A673 (cell line): Measurements from ENCODE around the gene PCCA. TPM values are rescaled to one million over a fixed set of nuclear protein-coding genes. Genes with fewer than 3 reads are reported as not detected.

Experiments used
- BruUV-seq: library from RNA; stranded (reverse); fragments of 400-500 nt; replicated peaks from 2 replicates; lab custom pipeline; 2021; lab: Mats Ljungman, UMichigan
- CTCF ChIA-PET: fragments of 300-600 bp; sonication (Branson Sonifier 250); formaldehyde crosslinking; loops from one replicate; lab custom pipeline; 2022; ENCODE audit warnings: antibody characterized with exemption; lab: Charles Lee
- POLR2A ChIA-PET: fragments of 300-600 bp; sonication (Branson Sonifier 250); formaldehyde crosslinking; loops from one replicate; lab custom pipeline; 2022; ENCODE audit warnings: antibody characterized with exemption; ENCODE audit not compliant: low non-redundant PET; lab: Charles Lee
- DNase-seq: peaks from one replicate; pipeline ENCODE4 v3.0.0-alpha.2; 2015; ENCODE audit warnings: low spot score
- H3K27ac ChIP-seq: fragments of 200-600 bp; sonication (generic); 2 replicates; pipeline ENCODE4 v1.5.1; 2016; ENCODE audit warnings: mixed run types, low read depth, mild to moderate bottlenecking, mixed read lengths, antibody characterized with exemption, low read length; ENCODE audit not compliant: poor library complexity, severe bottlenecking
- H3K27me3 ChIP-seq: fragments of 200-600 bp; sonication (generic); replicated peaks from 2 replicates; pipeline ENCODE4 v1.6.1; 2017; ENCODE audit warnings: mixed run types, low read depth, mild to moderate bottlenecking, mixed read lengths, antibody characterized with exemption, low read length; ENCODE audit not compliant: insufficient read depth, poor library complexity
- H3K36me3 ChIP-seq: fragments of 200-600 bp; sonication (generic); 2 replicates; pipeline ENCODE4 v1.6.1; 2016; ENCODE audit warnings: mixed run types, mild to moderate bottlenecking, mixed read lengths, antibody characterized with exemption, low read length; ENCODE audit not compliant: insufficient read depth, poor library complexity, severe bottlenecking
- H3K4me1 ChIP-seq: fragments of 200-600 bp; sonication (generic); 2 replicates; pipeline ENCODE4 v1.6.1; 2017; ENCODE audit warnings: mixed run types, mild to moderate bottlenecking, mixed read lengths, antibody characterized with exemption, low read length; ENCODE audit not compliant: insufficient read depth, poor library complexity, severe bottlenecking
- H3K4me3 ChIP-seq: fragments of 200-600 bp; sonication (generic); 2 replicates; pipeline ENCODE4 v1.5.1; 2016; ENCODE audit warnings: low read depth, mixed run types, mild to moderate bottlenecking, mixed read lengths, low read length; ENCODE audit not compliant: poor library complexity, severe bottlenecking
- H3K9me3 ChIP-seq: fragments of 200-600 bp; sonication (generic); 2 replicates; pipeline ENCODE4 v1.6.1; 2016; ENCODE audit warnings: mixed run types, low read depth, mild to moderate bottlenecking, mixed read lengths, antibody characterized with exemption, low read length; ENCODE audit not compliant: poor library complexity, severe bottlenecking
- EZH2 ChIP-seq: fragments of 200-600 bp; sonication (generic); IDR thresholded peaks from 2 replicates; pipeline ENCODE4 v1.6.1; 2017; ENCODE audit warnings: borderline replicate concordance, low read depth, mild to moderate bottlenecking, mixed read lengths, antibody characterized with exemption, low read length; ENCODE audit not compliant: poor library complexity, severe bottlenecking
- intact Hi-C: fragments of 100-400 bp; cut with micrococcal nuclease; formaldehyde crosslinking; loops from one replicate; pipeline ENCODE4 v1.10.0; 2022; ENCODE audit not compliant: unreplicated experiment
- total RNA-seq: library from RNA; stranded (reverse); gene quantifications from 2 replicates; pipeline ENCODE4 v1.2.3, GENCODE V29; 2021
- TF ChIP-seq, protein P1 (sequence below): fragments of 300-800, 200-600 bp; sonication (generic); conservative IDR thresholded peaks from 2 replicates; pipeline ENCODE4 v1.5.1; 2017; ENCODE audit warnings: low read depth, mild to moderate bottlenecking, antibody characterized with exemption, low read length, moderate library complexity, mixed read lengths

PCCA gene
- total RNA-seq, 1 experiment from 2014 or later: 93.0 TPM

DNA sequence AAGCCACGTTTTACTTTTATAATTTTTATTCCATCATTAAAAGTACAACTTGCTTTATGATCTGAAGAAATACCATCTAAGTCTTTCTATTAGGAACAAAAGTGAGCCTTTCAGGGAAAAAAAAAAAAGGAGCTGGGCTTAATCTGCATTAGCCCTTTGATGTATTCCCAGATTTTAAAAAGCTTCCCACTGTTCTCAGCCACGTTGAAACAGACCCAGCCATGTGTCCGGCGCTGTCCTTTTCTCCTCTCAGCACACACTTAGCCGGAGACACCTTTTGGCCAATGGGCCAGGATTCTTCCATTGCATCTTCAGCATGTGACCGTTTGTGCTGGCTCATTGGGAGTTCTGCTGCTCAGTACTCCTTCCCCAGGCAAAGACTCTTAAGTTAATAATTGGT is 394.2 kb downstream of the PCCA start:
- POLR2A ChIA-PET: interaction anchor here (0.6 kb wide), 1 partner anchor 185 kb away, joined by 3 read pairs; no protein-coding TSS in a partner anchor
- Histone ChIP-seq H3K4me3 (no peak overlapping the region), H3K9me3 (no peaks in the 10 kb centered on the region), H3K36me3 (no peaks in the 10 kb centered on the region), H3K27me3 (no peaks in the 10 kb centered on the region), H3K27ac (no peak overlapping the region), H3K4me1 (peaks cover 15% of the 10 kb centered on the region)
- CTCF ChIA-PET: no interaction called here
- intact Hi-C loops: no loop called here
- no peak for TF ChIP-seq EZH2
- TF ChIP-seq, protein P1, sequence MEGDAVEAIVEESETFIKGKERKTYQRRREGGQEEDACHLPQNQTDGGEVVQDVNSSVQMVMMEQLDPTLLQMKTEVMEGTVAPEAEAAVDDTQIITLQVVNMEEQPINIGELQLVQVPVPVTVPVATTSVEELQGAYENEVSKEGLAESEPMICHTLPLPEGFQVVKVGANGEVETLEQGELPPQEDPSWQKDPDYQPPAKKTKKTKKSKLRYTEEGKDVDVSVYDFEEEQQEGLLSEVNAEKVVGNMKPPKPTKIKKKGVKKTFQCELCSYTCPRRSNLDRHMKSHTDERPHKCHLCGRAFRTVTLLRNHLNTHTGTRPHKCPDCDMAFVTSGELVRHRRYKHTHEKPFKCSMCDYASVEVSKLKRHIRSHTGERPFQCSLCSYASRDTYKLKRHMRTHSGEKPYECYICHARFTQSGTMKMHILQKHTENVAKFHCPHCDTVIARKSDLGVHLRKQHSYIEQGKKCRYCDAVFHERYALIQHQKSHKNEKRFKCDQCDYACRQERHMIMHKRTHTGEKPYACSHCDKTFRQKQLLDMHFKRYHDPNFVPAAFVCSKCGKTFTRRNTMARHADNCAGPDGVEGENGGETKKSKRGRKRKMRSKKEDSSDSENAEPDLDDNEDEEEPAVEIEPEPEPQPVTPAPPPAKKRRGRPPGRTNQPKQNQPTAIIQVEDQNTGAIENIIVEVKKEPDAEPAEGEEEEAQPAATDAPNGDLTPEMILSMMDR: no peak
- no TSS peak for BruUV-seq
- DNase-seq: no peak

DNA sequence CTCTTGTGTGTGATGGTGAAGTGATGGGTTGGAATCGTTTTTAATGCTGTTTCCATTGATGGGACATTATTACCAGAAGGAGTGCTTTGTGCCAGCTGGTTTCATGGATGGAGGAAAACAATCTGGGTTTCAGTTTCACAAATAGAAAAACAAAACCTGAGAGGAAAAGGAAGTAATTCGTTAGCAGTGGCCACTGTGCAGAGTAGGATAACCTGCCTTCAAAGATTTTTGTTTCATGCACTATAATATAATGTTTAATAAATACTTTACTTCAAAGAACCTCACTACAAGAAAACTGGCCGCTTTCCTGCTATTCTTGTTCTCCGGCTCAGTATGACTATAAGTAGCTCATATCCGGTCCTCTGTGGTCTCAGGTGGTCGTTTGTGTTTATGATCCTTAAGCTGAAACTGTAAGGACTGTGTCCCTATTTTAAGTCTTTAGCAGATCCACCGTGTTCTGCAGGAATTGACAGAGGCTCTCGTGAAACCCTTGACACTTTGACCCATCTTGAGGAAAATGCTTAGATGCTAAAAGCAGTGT is 395.0 kb downstream of the PCCA start:
- DNase-seq: no peak
- TF ChIP-seq, protein P1: no peak
- no peak for TF ChIP-seq EZH2
- Histone ChIP-seq H3K9me3 (no peaks in the 10 kb centered on the region), H3K36me3 (no peaks in the 10 kb centered on the region), H3K4me1 (peaks cover 15% of the 10 kb centered on the region), H3K4me3 (no peak overlapping the region), H3K27me3 (no peaks in the 10 kb centered on the region), H3K27ac (no peak overlapping the region)
- intact Hi-C loops: no loop called here
- POLR2A ChIA-PET: interaction anchor here (0.6 kb wide), 1 partner anchor 185 kb away, joined by 3 read pairs; no protein-coding TSS in a partner anchor
- no TSS peak for BruUV-seq
- CTCF ChIA-PET: no interaction called here

DNA sequence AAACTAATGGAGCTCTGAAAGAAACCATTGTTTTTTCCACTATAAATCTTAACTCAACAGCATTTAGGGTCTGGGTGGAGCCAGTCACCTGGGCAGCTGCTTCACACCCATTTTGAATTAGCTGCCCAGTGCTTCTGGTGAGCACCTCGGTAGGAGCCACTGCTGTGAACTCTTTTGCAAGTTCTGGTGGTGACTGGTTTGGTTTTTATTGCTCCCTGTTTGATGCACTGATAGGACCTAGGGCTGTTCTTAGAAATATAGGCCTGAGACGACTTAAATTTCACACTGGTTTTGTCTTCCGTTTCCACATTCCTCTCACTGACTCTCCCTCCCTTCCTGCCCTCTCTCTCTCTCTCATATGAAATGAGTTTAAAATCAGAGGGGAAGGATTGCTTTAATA is 395.8 kb downstream of the PCCA start:
- no peaks in the 10 kb centered on the region for H3K9me3 ChIP-seq
- H3K27me3 ChIP-seq: no peaks in the 10 kb centered on the region
- TF ChIP-seq EZH2: no peak
- TF ChIP-seq, protein P1: no peak
- DNase-seq: no peak
- no peaks in the 10 kb centered on the region for H3K36me3 ChIP-seq
- ChIA-PET POLR2A (no interaction called here), CTCF (no interaction called here)
- H3K27ac ChIP-seq: no peak overlapping the region
- no TSS peak for BruUV-seq
- H3K4me3 ChIP-seq: no peak overlapping the region
- H3K4me1 ChIP-seq: peaks cover 15% of the 10 kb centered on the region
- intact Hi-C loops: no loop called here
